22Rv1 (cell line): ENCODE data around the gene GAREM1.

Experiments
- H3K27ac ChIP-seq: fragments of 450-650 bp; 2 replicates; pipeline ENCODE4 v1.5.1; 2017
- ZFX ChIP-seq: fragments of 450-650 bp; IDR thresholded peaks from 2 replicates; pipeline ENCODE4 v1.6.1; 2017; ENCODE audit warnings: antibody characterized with exemption, borderline replicate concordance
- TF ChIP-seq, protein P1 (sequence below): fragments of 450-650 bp; IDR thresholded peaks from 2 replicates; pipeline ENCODE4 v1.5.1; 2017; ENCODE audit warnings: mild to moderate bottlenecking

Gene GAREM1

DNA sequence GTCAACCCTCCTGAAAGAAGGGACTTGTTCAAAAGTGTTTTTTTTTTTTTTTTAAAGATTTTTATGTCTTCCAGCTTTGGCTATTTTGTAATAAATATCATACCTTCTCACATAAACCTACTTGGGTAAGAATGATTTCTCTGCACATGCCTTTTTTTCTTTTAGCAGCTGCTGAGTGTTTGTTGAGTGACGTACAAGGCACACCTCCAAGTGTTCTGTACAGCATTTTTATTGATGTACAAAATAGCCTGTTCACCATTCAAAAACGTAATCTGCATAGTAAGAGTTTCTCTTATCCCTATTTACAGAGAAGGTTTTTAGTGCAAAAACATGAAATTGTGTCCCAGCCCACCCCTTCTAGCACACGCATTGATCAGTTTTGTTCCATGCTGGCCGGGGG lies 203.2 kb downstream of the GAREM1 start:
- H3K27ac ChIP-seq: no peak overlapping the region

DNA sequence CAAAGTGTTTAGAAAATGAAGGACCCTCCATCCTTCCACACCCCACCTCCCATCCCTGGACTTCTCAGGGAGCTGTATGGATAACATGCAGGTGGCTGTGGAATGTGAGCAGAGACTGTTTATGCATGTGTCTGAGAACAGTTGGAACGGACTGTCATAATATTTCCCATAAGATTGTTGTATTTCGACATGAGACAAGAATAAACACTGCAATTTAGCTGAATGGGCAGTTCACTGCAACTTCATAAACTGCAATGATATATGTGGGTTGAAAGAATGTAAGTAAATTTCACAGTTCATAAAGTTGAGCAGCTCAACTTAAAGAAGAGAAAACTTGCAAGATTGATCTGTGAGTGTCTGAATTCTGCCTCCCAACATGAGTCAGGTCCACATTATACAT lies 206.3 kb downstream of the GAREM1 start:
- TF ChIP-seq, protein P1, sequence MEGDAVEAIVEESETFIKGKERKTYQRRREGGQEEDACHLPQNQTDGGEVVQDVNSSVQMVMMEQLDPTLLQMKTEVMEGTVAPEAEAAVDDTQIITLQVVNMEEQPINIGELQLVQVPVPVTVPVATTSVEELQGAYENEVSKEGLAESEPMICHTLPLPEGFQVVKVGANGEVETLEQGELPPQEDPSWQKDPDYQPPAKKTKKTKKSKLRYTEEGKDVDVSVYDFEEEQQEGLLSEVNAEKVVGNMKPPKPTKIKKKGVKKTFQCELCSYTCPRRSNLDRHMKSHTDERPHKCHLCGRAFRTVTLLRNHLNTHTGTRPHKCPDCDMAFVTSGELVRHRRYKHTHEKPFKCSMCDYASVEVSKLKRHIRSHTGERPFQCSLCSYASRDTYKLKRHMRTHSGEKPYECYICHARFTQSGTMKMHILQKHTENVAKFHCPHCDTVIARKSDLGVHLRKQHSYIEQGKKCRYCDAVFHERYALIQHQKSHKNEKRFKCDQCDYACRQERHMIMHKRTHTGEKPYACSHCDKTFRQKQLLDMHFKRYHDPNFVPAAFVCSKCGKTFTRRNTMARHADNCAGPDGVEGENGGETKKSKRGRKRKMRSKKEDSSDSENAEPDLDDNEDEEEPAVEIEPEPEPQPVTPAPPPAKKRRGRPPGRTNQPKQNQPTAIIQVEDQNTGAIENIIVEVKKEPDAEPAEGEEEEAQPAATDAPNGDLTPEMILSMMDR: no peak
- no peak for TF ChIP-seq ZFX
- H3K27ac ChIP-seq: no peak overlapping the region

More for the DNA sequence above, 203.2 kb downstream of the GAREM1 start:
- TF ChIP-seq ZFX: no peak
- TF ChIP-seq, protein P1: no peak

DNA sequence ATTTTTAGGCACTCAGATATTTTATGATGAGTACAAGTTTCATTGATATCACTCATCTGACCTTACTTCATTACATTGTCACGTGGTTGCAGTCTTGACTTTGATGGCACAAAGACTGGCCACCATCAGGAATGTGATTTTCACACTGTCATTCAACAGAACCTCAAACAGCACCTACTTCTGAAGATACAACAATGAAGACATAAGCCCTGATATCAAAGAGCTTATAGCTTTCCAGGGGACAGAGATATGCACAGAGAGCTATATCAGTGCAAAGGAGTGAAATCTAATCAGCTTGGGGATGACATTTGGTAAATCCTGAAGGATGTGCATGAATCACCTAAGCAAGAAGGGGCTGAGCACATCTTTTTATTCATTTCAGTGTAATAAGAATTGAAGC lies 208.6 kb downstream of the GAREM1 start:
- no peak overlapping the region for H3K27ac ChIP-seq
- TF ChIP-seq, protein P1: no peak
- no peak for TF ChIP-seq ZFX

DNA sequence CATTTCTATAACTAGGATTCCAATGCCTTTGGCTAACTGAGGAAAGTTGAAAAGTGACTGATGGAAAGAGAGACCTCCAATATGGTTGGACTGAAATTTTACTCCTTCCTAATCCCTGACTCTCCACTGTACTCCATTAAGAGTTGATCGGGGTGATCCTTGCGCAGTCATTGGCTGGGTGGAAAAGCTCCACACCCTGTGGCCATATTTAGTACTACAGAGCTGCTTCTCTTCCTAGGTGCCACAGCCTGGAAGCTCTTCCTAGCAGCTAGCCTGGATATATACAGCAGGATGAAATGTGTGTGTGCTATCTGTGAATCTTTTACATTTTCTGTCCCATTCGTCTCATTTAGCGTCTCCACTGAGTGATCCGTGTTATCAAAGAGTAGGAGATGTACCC lies 209.7 kb downstream of the GAREM1 start:
- no peak for TF ChIP-seq ZFX
- TF ChIP-seq, protein P1: no peak
- no peak overlapping the region for H3K27ac ChIP-seq

DNA sequence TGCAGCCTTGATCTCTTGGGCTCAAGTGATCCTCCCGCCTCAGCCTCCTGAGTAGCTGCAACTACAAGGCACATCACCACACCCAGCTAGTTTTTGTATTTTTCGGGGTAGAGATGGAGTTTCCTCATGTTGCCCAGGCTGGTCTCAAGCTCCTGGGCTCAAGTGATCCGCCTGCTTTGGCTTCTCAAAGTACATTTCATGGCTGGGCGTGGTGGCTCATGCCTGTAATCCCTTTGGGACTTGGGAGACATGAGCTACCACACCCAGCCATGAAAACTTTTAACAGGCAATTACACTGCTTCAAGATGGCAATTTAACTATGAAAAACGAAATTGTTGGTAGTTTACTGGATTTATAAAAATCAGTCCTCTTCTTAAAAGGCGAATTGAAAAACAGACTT lies 211.1 kb downstream of the GAREM1 start:
- TF ChIP-seq ZFX: no peak
- TF ChIP-seq, protein P1: no peak
- H3K27ac ChIP-seq: no peak overlapping the region

DNA sequence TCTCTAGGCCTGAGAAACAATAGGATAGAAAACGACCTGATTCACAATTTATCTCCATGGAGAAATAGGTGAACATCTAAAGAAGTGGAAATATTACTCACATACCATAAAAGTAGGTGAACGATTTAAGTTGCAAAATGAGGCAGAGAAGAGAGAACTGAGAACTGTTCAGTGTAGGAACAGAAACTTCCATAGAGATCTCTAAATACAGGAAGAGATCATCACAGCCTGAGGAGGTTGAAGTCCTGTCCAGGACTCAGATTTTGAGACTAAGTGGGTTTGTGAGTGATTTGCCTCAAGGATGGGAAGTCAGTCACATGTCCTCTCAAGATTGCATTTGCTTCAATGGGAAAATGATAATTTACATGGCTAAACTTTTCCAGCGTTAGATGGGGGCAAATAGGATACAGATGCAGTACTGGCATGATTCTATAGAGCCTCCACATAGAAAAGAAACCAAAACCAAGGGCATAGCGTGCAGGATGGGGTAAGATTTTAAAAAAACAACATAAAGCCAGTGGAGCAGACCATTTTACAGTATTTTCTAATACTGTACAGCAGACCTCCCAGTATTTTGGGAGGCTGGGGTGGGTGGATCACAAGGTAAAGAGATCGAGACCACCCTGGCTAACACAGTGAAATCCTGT lies 212.0 kb downstream of the GAREM1 start:
- no peak overlapping the region for H3K27ac ChIP-seq
- TF ChIP-seq, protein P1: no peak
- no peak for TF ChIP-seq ZFX

DNA sequence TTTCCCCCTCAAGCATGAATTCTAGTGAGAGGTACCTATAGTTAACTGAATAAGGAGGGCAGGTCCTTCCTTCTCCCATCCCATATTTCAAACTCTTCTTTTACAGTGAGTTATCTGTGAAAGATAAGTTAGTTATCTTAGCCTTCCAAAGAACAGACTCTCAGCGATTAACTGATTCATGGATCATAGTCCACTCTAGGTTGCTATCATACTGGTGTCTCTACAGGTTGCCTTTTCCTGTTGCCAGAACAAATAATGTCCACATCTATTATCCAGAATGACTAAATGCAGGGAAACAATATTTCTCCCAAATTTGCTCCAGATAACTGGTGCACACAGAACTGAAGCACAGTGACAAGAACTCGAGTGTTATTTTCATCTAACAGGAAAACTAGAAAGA lies 212.5 kb downstream of the GAREM1 start:
- H3K27ac ChIP-seq: no peak overlapping the region
- TF ChIP-seq ZFX: no peak
- TF ChIP-seq, protein P1: no peak
